Esophagus muscularis mucosa (tissue), 4 donors: ENCODE results near the gene GNG10. TPM values are rescaled to one million over a fixed set of nuclear protein-coding genes. Genes with fewer than 3 reads are reported as not detected.

Experiments
- DNase-seq: peaks from one replicate; pipeline ENCODE4 v3.0.0-alpha.2; 2017; ENCODE audit errors: extremely low spot score
- H3K27ac ChIP-seq, 4 donors: fragments of 200-600 bp; sonication (generic); replicated peaks in 1 of 4; 1 replicate in 3 of 4; 2 replicates in 1 of 4; pipeline ENCODE4 v1.5.1; 2016 to 2019; ENCODE audit warnings: mild to moderate bottlenecking in 1 of 4
- H3K27me3 ChIP-seq, 4 donors: fragments of 200-600 bp; sonication (generic); one replicate each; pipeline versions ENCODE4 v1.5.1 to v1.6.0; 2016 to 2019
- H3K36me3 ChIP-seq, 4 donors: fragments of 200-600 bp; sonication (generic); one replicate each; pipeline ENCODE4 v1.5.1; 2016 to 2019
- H3K4me1 ChIP-seq, 4 donors: fragments of 200-600 bp; sonication (generic); one replicate each; pipeline ENCODE4 v1.5.1; 2016 to 2019
- H3K4me3 ChIP-seq, 4 donors: fragments of 200-600 bp; sonication (generic); 1 replicate in 2 of 4; 2 replicates in 2 of 4; pipeline ENCODE4 v1.5.1; 2016 to 2019; ENCODE audit warnings: mild to moderate bottlenecking in 4 of 4, moderate library complexity in 1 of 4
- H3K9me3 ChIP-seq, 4 donors: fragments of 200-600 bp; sonication (generic); 1 replicate in 3 of 4; 2 replicates in 1 of 4; pipeline ENCODE4 v1.5.1; 2016 to 2019
- CTCF ChIP-seq, 3 experiments: fragments of 200-600 bp in 2 of 3; fragments of 450-650 bp in 1 of 3; sonication (generic) in 2 of 3; IDR thresholded peaks; one replicate each; pipeline ENCODE4 v1.5.1; 2017 to 2019; ENCODE audit warnings: antibody characterized with exemption in 3 of 3, mild to moderate bottlenecking in 2 of 3, moderate library complexity in 1 of 3
- EP300 ChIP-seq: sonication (generic); formaldehyde crosslinking; IDR thresholded peaks from one replicate; pipeline ENCODE4 v1.6.1; 2017; ENCODE audit warnings: antibody characterized with exemption
- POLR2A ChIP-seq: fragments of 450-650 bp; IDR thresholded peaks from one replicate; pipeline ENCODE4 v1.6.1; 2017; ENCODE audit warnings: antibody characterized with exemption, moderate library complexity, mild to moderate bottlenecking, low read depth
- POLR2AphosphoS5 ChIP-seq, 2 donors: sonication (generic); formaldehyde crosslinking; IDR thresholded peaks; one replicate each; pipeline ENCODE4 v1.6.1; 2017; ENCODE audit warnings: antibody characterized with exemption in 2 of 2
- WGBS: methylation state at CpG from one replicate; pipeline ENCODE4 v1.1.5; 2018; 5-methylcytosine and 5-hydroxymethylcytosine counted together
- intact Hi-C: fragments of 100-400 bp; cut with DNase I; formaldehyde crosslinking; loops from one replicate; pipeline ENCODE4 v1.15.1; 2023
- total RNA-seq, 4 donors: library from RNA; depleted of rRNA; stranded (reverse); fragments of >200 nt; gene quantifications; one replicate each; pipeline versions ENCODE4 v1.1.0 to v1.2.1, GENCODE V29; 2016

GNG10 gene
- total RNA-seq, 4 donors from 2014 or later = 28.4 to 94.3 (median 66.1) TPM

GRCh38 chr9:111637421-111637950, 23.9 kb upstream of the GNG10 start:
- no peaks in the 10 kb centered on the region for H3K36me3 ChIP-seq
- no peak for DNase-seq
- no peak overlapping the region for H3K27ac ChIP-seq
- TF ChIP-seq POLR2AphosphoS5 (IDR thresholded peaks at IDR 0.05) (no peak), CTCF (IDR thresholded peaks at IDR 0.05) (no peak)
- H3K4me1 ChIP-seq = peaks cover 2 to 32% (median 21%) of the 10 kb centered on the region in 4 donors
- WGBS = 84% methylated on average over 6 of the region's 6 CpGs
- no peak overlapping the region for H3K4me3 ChIP-seq
- no peaks in the 10 kb centered on the region for H3K27me3 ChIP-seq
- intact Hi-C loops = no loop called here
- H3K9me3 ChIP-seq = no peaks in the 10 kb centered on the region

- TF ChIP-seq POLR2A (no peak), EP300 (no peak), POLR2AphosphoS5 (IDR thresholded peaks at IDR 0.05) (no peak), CTCF (IDR thresholded peaks at IDR 0.05) (no peak)
- Histone ChIP-seq H3K27ac (no peak overlapping the region), H3K4me3 (no peak overlapping the region), H3K4me1 (peaks cover 0 to 8% (median 0%) of the 10 kb centered on the region in 4 donors), H3K27me3 (no peaks in the 10 kb centered on the region), H3K9me3 (no peaks in the 10 kb centered on the region), H3K36me3 (peaks cover 0 to 25% (median 18%) of the 10 kb centered on the region in 4 donors)
- intact Hi-C loops = no loop called here
- WGBS = 89% methylated on average over 8 of the region's 8 CpGs
- DNase-seq = no peak
Measured at GRCh38 chr9:111644195-111644772, 17.1 kb upstream of the GNG10 start.

GRCh38 chr9:111645806-111646205, 15.6 kb upstream of the GNG10 start:
- peaks cover 8 to 31% (median 21%) of the 10 kb centered on the region in 4 donors for H3K36me3 ChIP-seq

GRCh38 chr9:111646417-111646816, 15.0 kb upstream of the GNG10 start:
- H3K27ac ChIP-seq = no peak overlapping the region
- H3K4me3 ChIP-seq = no peak overlapping the region
- intact Hi-C loops = no loop called here
- H3K27me3 ChIP-seq = no peaks in the 10 kb centered on the region
- 87% methylated on average over 2 of the region's 2 CpGs for WGBS
- no peak for TF ChIP-seq POLR2A
- DNase-seq = no peak
- H3K4me1 ChIP-seq = peaks cover 0 to 8% (median 0%) of the 10 kb centered on the region in 4 donors
- H3K9me3 ChIP-seq = no peaks in the 10 kb centered on the region
- H3K36me3 ChIP-seq = peaks cover 8 to 31% (median 21%) of the 10 kb centered on the region in 4 donors

More at GRCh38 chr9:111645806-111646205, 15.6 kb upstream of the GNG10 start:
- Histone ChIP-seq H3K27me3 (no peaks in the 10 kb centered on the region), H3K9me3 (no peaks in the 10 kb centered on the region), H3K4me3 (no peak overlapping the region), H3K4me1 (peaks cover 0 to 8% (median 0%) of the 10 kb centered on the region in 4 donors), H3K27ac (no peak overlapping the region)
- 89% methylated on average over 1 of the region's 1 CpG for WGBS
- intact Hi-C loops = no loop called here
- no peak for TF ChIP-seq CTCF (IDR thresholded peaks at IDR 0.05)
- no peak for TF ChIP-seq EP300
- no peak for DNase-seq

- intact Hi-C loops = no loop called here
- Histone ChIP-seq H3K27ac (no peak overlapping the region), H3K4me3 (no peak overlapping the region), H3K4me1 (peaks cover 0 to 3% (median 0%) of the 10 kb centered on the region in 4 donors), H3K9me3 (no peaks in the 10 kb centered on the region), H3K36me3 (peaks cover 8 to 33% (median 25%) of the 10 kb centered on the region in 4 donors), H3K27me3 (no peaks in the 10 kb centered on the region)
- no peak for DNase-seq
- TF ChIP-seq POLR2AphosphoS5 (IDR thresholded peaks at IDR 0.05) (no peak), CTCF (IDR thresholded peaks at IDR 0.05) (no peak), EP300 (no peak), POLR2A (no peak)
- WGBS = 82% methylated on average over 4 of the region's 4 CpGs
Measured at GRCh38 chr9:111648066-111648465, 13.3 kb upstream of the GNG10 start.
